HEK293 (cell line): ENCODE results near the gene DGCR2.

Source experiments
- CTCF ChIA-PET: fragments of 350-600 bp; formaldehyde crosslinking; extraction: SDS; loops from one replicate; lab custom pipeline; 2021; ENCODE audit warnings: antibody characterized with exemption; lab: Yijun Ruan, JAX
- POLR2A ChIA-PET: fragments of 300-600 bp; formaldehyde crosslinking; extraction: SDS; loops from one replicate; lab custom pipeline; 2020; ENCODE audit warnings: antibody characterized with exemption, inconsistent platforms; lab: Yijun Ruan, JAX
- H3K27ac ChIP-seq: fragments of 200-500 bp; sonication (Bioruptor generic); 2 replicates; pipeline ENCODE4 v1.5.1; 2014; ENCODE audit warnings: low read depth, low read length, control low read depth, inconsistent platforms; ENCODE audit errors: extremely low read depth
- H3K36me3 ChIP-seq, 2 experiments: fragments of 200-500 bp in 1 of 2; sonication (Bioruptor generic) in 1 of 2; 1 replicate in 1 of 2; 2 replicates in 1 of 2; pipeline ENCODE4 v1.5.1; 2014 to 2017; ENCODE audit warnings: inconsistent platforms in 2 of 2, low read length in 2 of 2; ENCODE audit not compliant: control insufficient read depth in 2 of 2, insufficient read depth in 1 of 2
- H3K4me1 ChIP-seq: fragments of 200-500 bp; sonication (Bioruptor generic); 2 replicates; pipeline ENCODE4 v1.5.1; 2014; ENCODE audit warnings: mild to moderate bottlenecking, low read length, inconsistent platforms; ENCODE audit not compliant: control insufficient read depth, insufficient read depth
- H3K4me3 ChIP-seq: 2 replicates; pipeline ENCODE4 v1.5.1; 2011; ENCODE audit warnings: low read depth, mild to moderate bottlenecking, control low read depth, low read length, moderate library complexity
- H3K9me3 ChIP-seq: fragments of 200-500 bp; sonication (Bioruptor generic); 2 replicates; pipeline ENCODE4 v1.5.1; 2014; ENCODE audit warnings: low read depth, low read length, inconsistent platforms; ENCODE audit not compliant: control insufficient read depth, insufficient read depth
- BCL11A ChIP-seq: fragments of 450-650 bp; formaldehyde crosslinking; IDR thresholded peaks from 2 replicates; pipeline ENCODE4 v1.5.1; 2016; ENCODE audit warnings: low read depth, missing biosample characterization, missing genetic modification characterization
- CTCF ChIP-seq: fragments of 450-650 bp; formaldehyde crosslinking; IDR thresholded peaks from 2 replicates; pipeline ENCODE4 v1.5.1; 2016; ENCODE audit warnings: missing biosample characterization, missing genetic modification characterization
- EGR2 ChIP-seq: fragments of 450-650 bp; formaldehyde crosslinking; IDR thresholded peaks from 2 replicates; pipeline ENCODE4 v1.5.1; 2016; ENCODE audit warnings: low read depth, missing biosample characterization, missing genetic modification characterization
- FEZF1 ChIP-seq: fragments of 450-650 bp; formaldehyde crosslinking; IDR thresholded peaks from 2 replicates; pipeline ENCODE4 v1.5.1; 2016; ENCODE audit warnings: missing biosample characterization, missing genetic modification characterization
- GLIS1 ChIP-seq: fragments of 450-650 bp; formaldehyde crosslinking; IDR thresholded peaks from 2 replicates; pipeline ENCODE4 v1.5.1; 2016; ENCODE audit warnings: missing biosample characterization, missing genetic modification characterization
- GLIS2 ChIP-seq: fragments of 450-650 bp; formaldehyde crosslinking; IDR thresholded peaks from 2 replicates; pipeline ENCODE4 v1.5.1; 2016; ENCODE audit warnings: missing biosample characterization, missing genetic modification characterization
- KLF1 ChIP-seq: fragments of 450-650 bp; formaldehyde crosslinking; IDR thresholded peaks from 2 replicates; pipeline ENCODE4 v1.5.1; 2016; ENCODE audit warnings: missing biosample characterization, missing genetic modification characterization
- KLF7 ChIP-seq: fragments of 450-650 bp; formaldehyde crosslinking; IDR thresholded peaks from 2 replicates; pipeline ENCODE4 v1.5.1; 2016; ENCODE audit warnings: missing biosample characterization, missing genetic modification characterization, borderline replicate concordance
- MYNN ChIP-seq: fragments of 450-650 bp; formaldehyde crosslinking; IDR thresholded peaks from 2 replicates; pipeline ENCODE4 v1.5.1; 2016; ENCODE audit warnings: missing biosample characterization, missing genetic modification characterization, borderline replicate concordance
- OVOL3 ChIP-seq: fragments of 450-650 bp; formaldehyde crosslinking; IDR thresholded peaks from 2 replicates; pipeline ENCODE4 v1.5.1; 2016; ENCODE audit warnings: missing biosample characterization, missing genetic modification characterization
- SCRT2 ChIP-seq: fragments of 450-650 bp; formaldehyde crosslinking; IDR thresholded peaks from 2 replicates; pipeline ENCODE4 v1.5.1; 2016; ENCODE audit warnings: missing biosample characterization, missing genetic modification characterization
- ZBTB17 ChIP-seq: fragments of 450-650 bp; formaldehyde crosslinking; IDR thresholded peaks from 2 replicates; pipeline ENCODE4 v1.5.1; 2016; ENCODE audit warnings: missing biosample characterization, missing genetic modification characterization
- ZBTB7A ChIP-seq: fragments of 450-650 bp; formaldehyde crosslinking; IDR thresholded peaks from 2 replicates; pipeline ENCODE4 v1.5.1; 2016; ENCODE audit warnings: low read depth, missing biosample characterization, missing genetic modification characterization
- ZBTB8A ChIP-seq: fragments of 450-650 bp; formaldehyde crosslinking; IDR thresholded peaks from 2 replicates; pipeline ENCODE4 v1.5.1; 2016; ENCODE audit warnings: missing biosample characterization, missing genetic modification characterization
- ZFP37 ChIP-seq: fragments of 450-650 bp; formaldehyde crosslinking; IDR thresholded peaks from 2 replicates; pipeline ENCODE4 v1.5.1; 2016; ENCODE audit warnings: missing biosample characterization, missing genetic modification characterization
- ZNF121 ChIP-seq: fragments of 450-650 bp; formaldehyde crosslinking; IDR thresholded peaks from 2 replicates; pipeline ENCODE4 v1.5.1; 2016; ENCODE audit warnings: missing biosample characterization, missing genetic modification characterization
- ZNF221 ChIP-seq: fragments of 450-650 bp; formaldehyde crosslinking; IDR thresholded peaks from 2 replicates; pipeline ENCODE4 v1.5.1; 2017; ENCODE audit warnings: missing biosample characterization, missing genetic modification characterization, borderline replicate concordance
- ZNF571 ChIP-seq: fragments of 450-650 bp; formaldehyde crosslinking; IDR thresholded peaks from 2 replicates; pipeline ENCODE4 v1.5.0; 2017; ENCODE audit warnings: missing biosample characterization, missing genetic modification characterization
- ZNF600 ChIP-seq: fragments of 450-650 bp; formaldehyde crosslinking; IDR thresholded peaks from 2 replicates; pipeline ENCODE4 v1.5.1; 2016; ENCODE audit warnings: missing biosample characterization, missing genetic modification characterization
- ZNF660 ChIP-seq: fragments of 450-650 bp; IDR thresholded peaks from 2 replicates; pipeline ENCODE4 v1.5.1; 2018; ENCODE audit warnings: missing biosample characterization, mild to moderate bottlenecking, missing genetic modification characterization
- ZSCAN16 ChIP-seq: fragments of 450-650 bp; formaldehyde crosslinking; IDR thresholded peaks from 2 replicates; pipeline ENCODE4 v1.5.1; 2016; ENCODE audit warnings: missing biosample characterization, missing genetic modification characterization
- TF ChIP-seq, protein P1 (sequence below): fragments of 450-650 bp; formaldehyde crosslinking; IDR thresholded peaks from 2 replicates; pipeline ENCODE4 v1.5.1; 2016; ENCODE audit warnings: missing biosample characterization, missing genetic modification characterization

DGCR2 gene

GRCh38 chr22:19120829-19121630, 1.2 kb downstream of the DGCR2 start:
- no peaks in the 10 kb centered on the region for H3K9me3 ChIP-seq
- H3K4me1 ChIP-seq, result no peaks in the 10 kb centered on the region
- peak overlapping the region; percentile 57; the same call in 1 of the 2 replicates for H3K27ac ChIP-seq
- H3K4me3 ChIP-seq, result peak overlapping the region; percentile 94
- peaks cover 0 to 32% of the 10 kb centered on the region in 2 experiments; a peak in 1 of 3 replicates for H3K36me3 ChIP-seq
- POLR2A ChIA-PET, result interaction anchor here (0.9 to 3.2 kb wide), 5 partner anchors 10 to 58 kb away, joined by 3 to 34 read pairs (median 6); partner anchors contain the start of genes ESS2, SLC25A1 and TSSK2
- TF ChIP-seq ZBTB7A (tag by site-specific recombination) (no peak), EGR2 (tag by site-specific recombination) (no peak), OVOL3 (tag by site-specific recombination) (no peak), KLF1 (tag by site-specific recombination) (peak; percentile 15; the same call in 1 of the 2 replicates), BCL11A (tag by site-specific recombination) (peak; percentile 30; the same call in 1 of the 2 replicates), ZSCAN16 (tag by site-specific recombination) (no peak), ZBTB17 (tag by site-specific recombination) (peak; percentile 56), GLIS2 (tag by site-specific recombination) (0 out of 2 replicates have a peak, but pooled peaks have one; percentile 28), ZNF600 (tag by site-specific recombination) (no peak), MYNN (tag by site-specific recombination) (no peak), CTCF (tag by site-specific recombination) (0 out of 2 replicates have a peak, but pooled peaks have one; percentile 37), ZNF571 (tag by site-specific recombination) (no peak), SCRT2 (peak; percentile 33; the same call in 1 of the 2 replicates), ZBTB8A (tag by site-specific recombination) (peak; percentile 62; the same call in 1 of the 2 replicates), GLIS1 (tag by site-specific recombination) (peak; percentile 78)
- CTCF ChIA-PET, result interaction anchor here (0.7 to 1.8 kb wide), 3 partner anchors 10 to 212 kb away, joined by 3 to 4 read pairs (median 4); no protein-coding TSS in a partner anchor

GRCh38 chr22:19119949-19120348, 2.3 kb downstream of the DGCR2 start:
- H3K4me1 ChIP-seq, result no peaks in the 10 kb centered on the region
- ChIA-PET POLR2A (no interaction called here), CTCF (interaction anchor here (1.4 to 1.8 kb wide), 2 partner anchors 9 to 24 kb away, joined by 3 to 4 read pairs; partner anchors contain the start of gene ESS2)
- TF ChIP-seq ZNF600 (tag by site-specific recombination) (no peak), ZNF571 (tag by site-specific recombination) (no peak), KLF7 (no peak), ZNF221 (no peak)
- H3K9me3 ChIP-seq, result no peaks in the 10 kb centered on the region
- H3K36me3 ChIP-seq, result peaks cover 0 to 40% of the 10 kb centered on the region in 2 experiments; a peak in 1 of 3 replicates
- no peak overlapping the region for H3K27ac ChIP-seq
- no peak overlapping the region for H3K4me3 ChIP-seq

DNA sequence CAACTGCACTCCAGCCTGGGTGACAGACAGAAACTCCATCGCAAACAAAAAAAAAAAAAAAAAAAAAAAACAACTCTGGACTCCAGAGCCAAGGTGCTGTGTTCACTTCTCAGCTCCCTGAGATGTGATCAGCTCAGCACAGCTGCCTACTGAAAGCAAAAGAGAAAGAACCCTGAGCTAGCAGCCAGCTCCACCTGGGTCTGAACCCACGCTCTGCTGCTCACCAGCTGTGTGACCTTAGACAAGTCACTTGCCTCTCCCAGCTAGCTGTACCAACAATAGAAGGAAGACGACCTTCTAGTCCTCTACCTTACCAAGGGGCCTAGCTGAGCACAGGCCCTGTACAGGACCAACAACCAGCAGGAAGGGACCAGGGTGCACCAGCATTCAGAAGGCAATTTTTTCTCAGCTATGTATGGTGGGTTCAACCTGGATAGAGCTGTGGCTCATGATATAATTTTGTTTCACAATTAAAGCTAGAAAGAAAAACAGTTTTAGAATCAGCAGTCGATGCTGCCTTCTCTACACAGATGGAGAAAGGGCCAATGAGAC, 3.8 kb downstream of the DGCR2 start:
- H3K4me1 ChIP-seq, result no peaks in the 10 kb centered on the region
- no peak overlapping the region for H3K4me3 ChIP-seq
- H3K9me3 ChIP-seq, result no peaks in the 10 kb centered on the region
- POLR2A ChIA-PET, result interaction anchor here (0.6 to 1.8 kb wide), 4 partner anchors 26 to 362 kb away, joined by 3 to 4 read pairs (median 4); partner anchors contain the start of genes CDC45, ESS2 and PRODH
- H3K27ac ChIP-seq, result no peak overlapping the region
- no peak for TF ChIP-seq ZNF121 (tag by site-specific recombination)
- TF ChIP-seq ZNF221, result no peak
- TF ChIP-seq ZFP37 (tag by site-specific recombination), result no peak
- TF ChIP-seq ZNF660 (tag by site-specific recombination), result no peak
- TF ChIP-seq, protein P1, sequence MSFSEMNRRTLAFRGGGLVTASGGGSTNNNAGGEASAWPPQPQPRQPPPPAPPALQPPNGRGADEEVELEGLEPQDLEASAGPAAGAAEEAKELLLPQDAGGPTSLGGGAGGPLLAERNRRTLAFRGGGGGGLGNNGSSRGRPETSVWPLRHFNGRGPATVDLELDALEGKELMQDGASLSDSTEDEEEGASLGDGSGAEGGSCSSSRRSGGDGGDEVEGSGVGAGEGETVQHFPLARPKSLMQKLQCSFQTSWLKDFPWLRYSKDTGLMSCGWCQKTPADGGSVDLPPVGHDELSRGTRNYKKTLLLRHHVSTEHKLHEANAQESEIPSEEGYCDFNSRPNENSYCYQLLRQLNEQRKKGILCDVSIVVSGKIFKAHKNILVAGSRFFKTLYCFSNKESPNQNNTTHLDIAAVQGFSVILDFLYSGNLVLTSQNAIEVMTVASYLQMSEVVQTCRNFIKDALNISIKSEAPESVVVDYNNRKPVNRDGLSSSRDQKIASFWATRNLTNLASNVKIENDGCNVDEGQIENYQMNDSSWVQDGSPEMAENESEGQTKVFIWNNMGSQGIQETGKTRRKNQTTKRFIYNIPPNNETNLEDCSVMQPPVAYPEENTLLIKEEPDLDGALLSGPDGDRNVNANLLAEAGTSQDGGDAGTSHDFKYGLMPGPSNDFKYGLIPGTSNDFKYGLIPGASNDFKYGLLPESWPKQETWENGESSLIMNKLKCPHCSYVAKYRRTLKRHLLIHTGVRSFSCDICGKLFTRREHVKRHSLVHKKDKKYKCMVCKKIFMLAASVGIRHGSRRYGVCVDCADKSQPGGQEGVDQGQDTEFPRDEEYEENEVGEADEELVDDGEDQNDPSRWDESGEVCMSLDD, result no peak
- no peak for TF ChIP-seq FEZF1 (tag by site-specific recombination)
- H3K36me3 ChIP-seq, result peaks cover 0 to 46% of the 10 kb centered on the region in 2 experiments; a peak in 1 of 3 replicates
- CTCF ChIA-PET, result interaction anchor here (0.5 to 1.4 kb wide), 9 partner anchors 9 to 612 kb away, joined by 3 to 7 read pairs (median 3); partner anchors contain the start of gene ESS2
